HG02970 (cell line): ENCODE measurements around the gene PCNX3.

Experiments used
- ATAC-seq: cut with Tn5 transposase; IDR thresholded peaks from one replicate; pipeline ENCODE4 v1.9.1; 2021; ENCODE audit warnings: mild to moderate bottlenecking, moderate library complexity, moderate number of reproducible peaks; ENCODE audit not compliant: unreplicated experiment, low FRiP score

PCNX3 gene

DNA sequence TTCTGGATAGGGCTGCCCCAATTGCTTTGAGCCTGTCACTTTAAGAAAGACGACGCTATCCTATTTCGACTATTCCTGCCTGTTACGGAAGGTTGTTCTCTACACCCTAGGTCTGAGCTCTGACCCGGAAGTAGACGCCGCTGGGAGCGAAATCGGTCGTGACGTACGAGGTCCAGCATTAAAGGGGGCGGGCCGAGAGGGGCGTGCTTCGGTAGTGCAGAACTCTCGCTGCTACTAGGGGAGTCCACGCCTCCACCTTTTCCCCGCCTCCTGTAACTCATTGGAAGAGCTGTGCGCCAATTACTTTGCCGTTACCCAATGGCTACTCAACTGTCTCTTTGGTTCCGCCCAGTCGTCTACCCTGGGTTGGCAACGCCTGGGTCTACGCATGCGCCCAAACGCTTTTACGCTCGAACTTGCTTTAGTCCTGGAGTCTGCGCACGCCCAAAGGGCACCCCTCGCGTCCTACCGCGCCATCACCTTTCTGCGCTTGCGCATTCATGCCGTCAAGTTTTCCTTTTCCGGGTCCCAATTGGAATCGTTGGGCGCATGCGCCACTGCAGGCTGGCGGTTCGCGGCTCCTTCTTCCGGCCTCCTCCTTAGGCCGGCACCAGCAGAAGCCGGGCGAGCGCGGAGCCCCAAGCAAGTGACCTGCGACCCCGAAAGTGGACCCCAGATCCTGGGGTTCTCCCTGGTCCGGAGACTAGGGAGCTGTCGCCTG lies at the start of gene PCNX3:
TSS of gene PCNX3 (plus strand) at position 548 of the 721 bp plus-strand sequence. CDS start 536 bp downstream, outside the sequence.
- peak; percentile 82 for ATAC-seq

DNA sequence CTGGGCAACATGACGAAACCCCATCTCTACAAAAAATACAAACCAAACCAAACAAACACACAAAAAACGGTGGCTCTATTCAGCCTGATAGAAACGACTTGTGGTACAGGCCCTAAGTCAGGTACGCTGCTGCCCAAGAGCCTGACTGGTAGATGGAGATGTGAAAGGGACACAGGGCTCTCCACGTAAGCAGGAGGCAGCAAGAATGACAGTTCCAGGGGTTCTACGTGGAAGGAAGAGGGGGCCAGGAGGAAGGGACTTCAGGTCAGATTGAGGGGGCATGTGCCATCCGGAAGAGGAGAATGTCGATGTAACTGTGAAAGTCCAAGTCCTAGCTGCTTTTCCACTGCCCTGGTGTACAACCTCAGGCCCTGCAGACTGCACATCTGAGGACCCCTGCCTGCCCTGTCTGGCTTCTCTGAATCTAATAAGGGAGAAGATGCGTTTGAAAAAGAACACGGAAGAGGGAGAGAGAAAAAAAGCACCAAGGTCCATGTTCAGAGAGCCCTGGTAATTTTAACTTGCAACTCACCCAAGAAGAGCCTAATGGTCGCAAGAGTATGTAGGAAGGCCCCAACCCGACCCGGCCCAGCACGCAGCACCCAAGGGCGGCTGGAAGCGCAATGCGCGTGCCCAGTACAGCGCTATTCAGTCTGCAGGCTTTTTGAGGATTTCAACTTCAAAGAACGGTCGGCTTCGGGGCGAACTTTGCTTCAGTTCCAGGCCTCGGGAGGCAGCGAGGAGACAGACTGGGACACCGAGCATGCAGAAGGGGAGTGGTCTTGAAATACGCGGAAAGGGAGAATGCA lies 46.2 kb upstream of the PCNX3 start:
- no peak for ATAC-seq

DNA sequence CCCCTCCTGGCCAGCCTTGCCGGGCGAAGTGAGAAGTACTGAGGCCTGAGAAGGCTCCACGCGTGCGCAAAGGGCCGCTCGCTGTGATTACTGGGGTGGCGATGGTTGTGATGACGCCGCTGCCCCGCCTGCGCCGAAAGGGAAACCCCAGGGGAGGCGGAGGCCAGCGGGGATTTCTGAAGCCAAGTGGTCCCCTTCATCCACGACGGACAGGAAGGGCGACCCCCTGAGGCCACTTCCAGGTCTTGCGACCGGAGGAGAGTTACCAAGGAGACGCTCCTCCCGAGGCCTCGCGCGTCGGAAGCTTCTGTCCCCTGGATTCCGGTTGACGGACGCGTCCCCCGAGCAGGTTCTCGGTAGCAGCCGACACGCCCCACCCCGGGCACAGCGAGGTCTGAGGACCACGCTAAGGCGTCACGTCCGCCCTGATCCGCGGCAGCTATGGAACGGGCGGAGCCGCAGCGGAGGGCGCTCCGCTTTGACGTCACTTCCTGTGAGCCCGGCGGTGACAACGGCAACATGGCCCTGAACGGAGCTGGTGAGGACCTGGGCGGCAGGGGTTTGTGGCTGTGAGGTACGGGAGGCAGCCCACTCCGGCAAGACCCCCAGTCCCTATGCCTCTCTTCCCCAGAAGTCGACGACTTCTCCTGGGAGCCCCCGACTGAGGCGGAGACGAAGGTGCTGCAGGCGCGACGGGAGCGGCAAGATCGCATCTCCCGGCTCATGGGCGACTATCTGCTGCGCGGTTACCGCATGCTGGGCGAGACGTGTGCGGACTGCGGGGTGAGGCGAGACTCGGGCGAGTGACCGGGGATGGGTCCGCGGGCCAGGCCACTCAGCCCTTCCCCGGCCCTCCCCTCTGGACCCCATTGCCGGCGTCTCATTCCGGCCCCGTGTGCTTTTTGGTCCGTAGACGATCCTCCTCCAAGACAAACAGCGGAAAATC lies 45.3 kb upstream of the PCNX3 start, which contains the start of gene ZNRD2:
TSS of gene ZNRD2 (plus strand) at position 505 of the 946 bp plus-strand sequence. CDS start at position 520, 15 bp downstream.
- peak; percentile 59 for ATAC-seq

DNA sequence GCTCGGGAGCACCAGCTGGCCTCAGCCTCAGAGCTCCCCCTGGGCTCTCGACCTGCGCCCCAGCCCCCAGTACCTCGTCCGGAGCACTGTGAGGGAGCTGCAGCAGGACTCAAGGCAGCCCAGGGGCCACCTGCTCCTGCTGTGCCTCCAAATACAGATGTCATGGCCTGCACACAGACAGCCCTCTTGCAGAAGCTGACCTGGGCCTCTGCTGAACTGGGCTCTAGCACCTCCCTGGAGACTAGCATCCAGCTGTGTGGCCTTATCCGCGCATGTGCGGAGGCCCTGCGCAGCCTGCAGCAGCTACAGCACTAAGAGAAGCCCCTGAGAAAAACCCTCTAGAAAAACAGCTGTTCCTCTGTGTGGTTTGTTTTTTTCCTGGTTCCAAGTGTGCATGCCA lies 44.2 kb upstream of the PCNX3 start:
- ATAC-seq = no peak

DNA sequence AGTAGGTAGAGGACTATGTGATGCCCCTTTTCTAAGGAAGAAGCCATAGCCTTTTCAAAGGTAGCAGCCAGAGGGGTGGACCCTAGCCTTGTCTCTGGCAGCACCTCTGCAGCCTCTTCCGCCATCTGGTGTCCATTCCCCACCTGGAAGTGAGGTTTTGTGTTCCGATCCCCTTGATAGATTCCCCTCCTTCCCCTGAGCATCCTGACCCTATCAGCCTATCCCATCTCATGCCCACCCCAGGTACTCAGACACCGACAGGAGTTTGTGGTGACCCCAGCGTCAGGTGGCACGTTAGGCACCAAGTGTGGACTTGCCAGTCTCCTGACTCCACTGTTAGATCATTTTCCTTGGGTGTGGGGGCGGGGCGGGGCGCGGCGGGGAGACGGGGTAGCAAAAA lies 43.6 kb upstream of the PCNX3 start:
- ATAC-seq = no peak

DNA sequence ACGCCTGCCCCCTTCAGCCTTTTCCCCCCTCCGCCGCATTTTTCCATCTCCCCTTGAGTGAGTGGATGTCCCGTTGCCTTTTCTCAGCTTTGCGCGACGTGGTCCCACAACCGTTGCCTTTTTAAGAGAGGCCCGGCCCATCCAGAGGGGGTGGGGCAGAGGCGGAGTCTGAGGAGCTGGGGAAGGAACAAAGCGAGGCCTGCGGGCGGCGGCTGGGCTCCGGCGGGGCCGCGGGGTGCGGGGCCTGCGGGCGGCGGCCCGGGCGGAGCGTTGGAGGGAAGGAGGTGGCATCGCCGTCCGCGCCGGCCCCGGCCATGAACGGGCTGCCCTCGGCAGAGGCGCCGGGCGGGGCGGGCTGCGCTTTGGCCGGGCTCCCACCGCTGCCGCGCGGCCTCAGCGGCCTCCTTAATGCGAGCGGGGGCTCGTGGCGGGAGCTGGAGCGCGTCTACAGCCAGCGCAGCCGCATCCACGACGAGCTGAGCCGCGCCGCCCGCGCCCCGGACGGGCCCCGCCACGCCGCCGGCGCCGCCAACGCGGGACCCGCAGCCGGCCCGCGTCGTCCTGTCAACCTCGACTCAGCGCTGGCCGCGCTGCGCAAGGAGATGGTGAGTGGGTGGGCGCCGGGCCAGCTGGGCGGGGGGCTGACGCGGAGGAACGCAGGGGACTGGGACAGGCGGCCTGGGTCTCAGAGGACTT lies 43.1 kb upstream of the PCNX3 start, which contains the start of gene FAM89B:
TSS of gene FAM89B (plus strand) at position 183 of the 696 bp plus-strand sequence. CDS start at position 315, 132 bp downstream.
- no peak for ATAC-seq

DNA sequence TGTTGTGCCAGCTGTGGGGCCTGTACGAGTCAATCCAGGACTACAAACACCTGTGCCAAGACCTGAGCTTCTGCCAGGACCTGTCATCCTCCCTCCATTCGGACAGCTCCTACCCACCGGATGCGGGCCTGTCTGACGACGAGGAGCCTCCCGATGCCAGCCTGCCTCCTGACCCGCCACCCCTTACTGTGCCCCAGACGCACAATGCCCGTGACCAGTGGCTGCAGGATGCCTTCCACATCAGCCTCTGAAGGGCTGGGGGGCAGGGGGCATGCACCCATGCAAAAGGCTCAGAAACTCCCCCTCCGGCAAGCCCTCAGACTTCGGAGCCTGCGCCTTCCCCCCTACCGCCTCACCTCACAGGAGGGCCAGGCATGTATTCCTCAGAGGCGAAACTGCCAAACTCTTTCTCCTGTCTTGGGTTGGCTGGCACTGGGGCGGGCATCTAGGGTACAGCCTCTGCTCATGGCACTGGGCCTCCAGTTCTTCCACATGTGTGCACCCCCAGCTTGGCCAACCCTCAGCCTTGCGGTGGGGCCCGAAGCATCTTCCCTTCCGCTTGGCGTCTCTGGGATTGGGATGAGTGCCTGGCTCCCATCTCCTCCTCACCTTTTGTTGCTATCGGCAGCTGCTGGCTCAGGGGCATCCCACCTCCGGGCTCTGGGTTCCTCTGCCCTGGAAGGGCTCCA lies 42.0 kb upstream of the PCNX3 start:
- ATAC-seq = no peak

DNA sequence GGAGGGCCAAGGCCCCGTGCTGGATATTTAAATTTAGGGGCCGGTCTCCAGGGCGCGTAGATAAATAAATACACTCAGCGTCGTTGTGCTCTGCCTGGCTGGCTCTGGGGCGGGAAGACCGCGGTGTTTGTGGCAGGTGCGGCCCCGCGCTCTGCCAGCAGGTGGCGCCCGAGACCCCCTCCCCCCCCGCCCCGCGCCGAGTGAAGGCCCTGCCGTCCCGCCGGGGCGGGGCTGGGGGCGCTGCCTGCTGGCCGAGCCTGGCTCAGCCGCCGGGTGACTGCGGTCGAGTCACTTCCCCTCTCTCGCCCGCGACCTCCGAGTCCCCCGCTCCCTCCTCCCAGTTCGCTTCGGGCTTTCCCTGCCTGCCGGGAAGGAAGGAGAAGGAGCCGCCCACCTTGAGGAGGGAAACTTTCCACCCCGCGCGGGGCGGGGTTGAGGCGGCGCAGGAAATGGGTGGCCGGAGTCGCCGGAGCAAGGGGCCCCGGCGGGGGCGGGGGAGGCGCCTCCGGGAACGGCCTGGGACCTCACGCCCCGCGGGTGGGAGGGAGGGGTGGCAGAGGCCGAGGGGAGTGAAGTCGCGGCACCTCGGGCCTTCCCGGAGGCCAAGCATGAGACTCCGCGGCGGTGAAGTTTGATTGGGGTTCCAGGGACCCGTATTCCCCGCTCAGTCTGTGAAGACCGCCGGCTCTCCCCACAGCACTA lies 41.3 kb upstream of the PCNX3 start:
- peak; percentile 34 for ATAC-seq

DNA sequence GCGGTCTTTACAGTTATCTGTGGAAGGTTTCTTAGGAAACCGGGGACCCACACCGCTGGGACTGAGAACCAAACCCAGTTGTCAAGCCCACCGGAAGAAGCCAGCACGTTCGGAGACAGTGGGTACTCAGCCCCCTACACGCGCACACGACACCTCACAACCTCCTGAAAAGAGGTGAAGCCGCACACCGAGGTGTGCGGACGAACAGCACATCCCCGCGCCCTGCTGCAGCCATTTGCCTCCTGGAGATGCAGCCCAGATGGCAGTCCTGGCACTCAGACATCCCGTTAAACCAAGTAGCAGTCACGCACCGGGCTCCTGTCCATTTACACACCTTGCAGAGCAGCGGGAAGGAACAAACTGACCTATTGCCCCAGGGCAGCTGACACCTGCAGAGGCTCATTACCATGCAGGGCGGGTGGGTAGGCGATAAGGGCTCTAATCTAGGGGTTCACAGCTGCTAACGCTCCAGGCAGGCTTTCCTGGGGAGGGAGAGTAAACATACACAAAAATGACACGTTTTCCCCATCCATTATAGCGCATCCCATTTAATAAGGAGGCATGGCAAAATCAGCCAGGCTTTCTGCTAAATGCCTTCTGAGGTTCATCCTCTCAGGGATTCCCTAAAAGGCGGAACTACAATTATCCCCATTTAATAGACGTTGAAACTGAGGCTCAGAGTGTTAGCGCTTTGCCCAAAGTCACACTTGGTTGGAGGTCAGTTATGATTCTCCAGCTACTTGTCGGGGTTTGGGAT lies 40.6 kb upstream of the PCNX3 start:
- ATAC-seq = no peak

DNA sequence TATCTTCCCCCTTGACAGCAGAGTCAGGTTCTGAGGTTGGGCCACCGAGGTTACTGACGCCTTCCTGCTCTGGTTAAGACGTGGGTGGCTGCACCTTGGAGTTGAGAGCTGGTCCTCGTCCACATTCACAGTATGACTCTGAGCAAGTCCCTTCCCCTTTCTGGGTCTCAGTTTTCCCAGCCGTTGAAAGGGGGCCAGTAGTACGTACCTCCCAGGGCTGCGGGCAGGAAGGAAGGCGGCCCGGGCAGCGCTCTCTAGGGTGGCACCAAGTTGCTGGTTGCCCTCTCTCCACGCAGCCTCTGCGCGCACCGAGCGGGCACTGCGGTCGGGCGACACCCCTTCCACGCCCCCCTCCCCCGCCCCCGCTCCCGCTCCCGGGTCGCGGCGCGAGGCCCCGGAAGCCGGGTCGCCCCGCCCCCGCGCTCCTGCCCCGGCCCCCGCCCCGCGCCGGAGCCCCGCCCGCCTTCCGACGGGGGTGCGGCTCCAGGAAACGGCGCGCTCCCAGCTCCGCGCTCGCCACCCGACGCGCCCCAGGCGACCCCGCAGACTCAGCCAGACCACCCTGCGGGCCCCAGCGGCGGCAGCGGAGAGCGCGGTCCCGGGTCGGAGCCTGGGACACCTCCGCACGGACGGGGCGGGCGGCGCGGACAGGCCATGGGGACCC lies 39.9 kb upstream of the PCNX3 start, which contains the start of gene EHBP1L1:
TSS of gene EHBP1L1 (plus strand) at position 486 of the 664 bp plus-strand sequence. CDS start 250 bp downstream, outside the sequence.
- peak; percentile 30 for ATAC-seq

DNA sequence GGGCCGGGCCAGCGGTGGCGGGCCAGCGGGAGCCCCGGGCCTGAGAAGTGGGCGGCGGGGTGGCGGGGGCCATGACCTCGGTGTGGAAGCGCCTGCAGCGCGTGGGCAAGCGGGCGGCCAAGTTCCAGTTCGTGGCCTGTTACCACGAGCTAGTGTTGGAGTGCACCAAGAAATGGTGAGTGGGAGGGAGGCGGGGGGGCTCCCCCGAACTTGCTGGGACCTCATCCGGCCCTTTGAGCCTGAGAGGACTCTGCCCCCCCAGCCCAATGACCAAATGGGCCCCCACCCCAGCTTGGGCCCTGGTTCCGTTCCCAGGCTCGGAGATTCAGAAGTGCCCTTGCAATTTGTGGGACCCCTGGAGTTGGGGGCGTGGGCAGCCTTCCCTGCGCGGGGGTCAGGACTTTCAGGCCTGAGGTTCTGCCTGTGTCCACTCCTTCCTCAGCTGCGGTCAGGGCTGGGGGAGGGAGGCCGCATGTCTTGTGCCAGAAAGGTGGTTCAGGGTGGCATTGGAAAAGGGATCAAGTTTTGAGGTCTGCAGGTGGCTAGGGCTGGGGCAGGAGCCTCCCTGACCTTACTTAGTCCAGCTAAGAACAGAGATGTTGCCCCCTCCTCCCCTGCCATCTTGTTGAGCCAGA lies 39.2 kb upstream of the PCNX3 start:
- no peak for ATAC-seq

DNA sequence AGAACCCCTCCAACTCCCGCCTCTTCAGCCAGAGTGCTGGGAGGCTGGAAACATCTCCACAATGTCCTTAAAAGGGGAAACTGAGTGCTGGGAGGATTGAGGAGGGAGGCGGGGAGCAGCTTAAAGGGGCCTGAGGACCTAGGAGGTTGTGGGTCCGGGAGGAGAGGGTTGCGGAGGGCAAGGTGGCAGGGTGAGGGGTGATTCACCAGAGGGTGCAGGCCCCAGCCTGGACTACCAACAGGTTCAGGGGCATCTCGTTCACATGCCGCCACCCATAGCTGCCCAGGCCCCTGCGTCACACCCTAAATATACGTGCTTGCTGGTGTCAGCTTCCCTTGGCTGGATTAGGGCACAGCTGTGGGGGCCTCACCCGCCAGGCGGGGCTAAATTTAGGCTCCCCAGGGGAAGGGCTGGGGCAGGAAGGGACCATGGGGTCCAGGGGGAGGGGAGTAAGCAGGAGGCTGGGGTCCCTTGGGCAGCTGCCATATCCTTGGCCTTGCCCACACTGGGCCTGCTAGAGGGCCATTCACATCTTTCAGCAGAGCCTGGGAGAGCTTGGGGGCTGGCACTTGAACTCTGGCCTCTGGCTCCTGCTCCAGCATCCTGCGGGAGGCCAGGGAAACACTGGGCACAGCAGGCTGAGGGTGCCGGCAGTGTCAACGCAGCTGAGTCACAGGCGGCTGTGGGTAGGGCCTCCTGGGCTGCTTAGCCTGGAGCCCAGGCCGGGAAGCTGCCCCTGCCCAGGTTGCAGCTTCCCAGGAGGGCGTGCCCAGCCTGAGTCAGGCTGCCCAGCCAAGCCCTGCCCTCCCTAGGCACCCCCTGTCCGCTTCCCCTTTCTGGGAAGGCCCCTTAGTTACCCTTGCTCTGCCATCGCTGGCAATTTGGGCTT lies 38.5 kb upstream of the PCNX3 start:
- no peak for ATAC-seq

DNA sequence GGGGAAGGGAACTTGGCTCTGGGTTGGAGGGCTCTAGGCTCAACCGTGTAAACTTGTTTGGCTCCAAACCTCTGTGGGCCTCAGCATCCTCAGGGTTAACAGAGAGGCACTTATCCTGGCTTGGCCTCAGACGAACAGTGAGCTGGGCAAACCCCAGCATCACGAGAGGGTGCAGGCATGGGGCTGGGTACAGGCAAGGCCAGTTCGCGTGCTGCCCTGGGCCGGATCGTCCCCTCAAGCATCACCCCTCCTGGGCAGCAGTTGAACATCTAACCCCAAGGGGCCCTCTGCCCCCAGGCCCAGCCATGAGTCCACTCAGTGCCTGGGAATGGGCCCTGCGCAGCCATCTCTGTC lies 37.8 kb upstream of the PCNX3 start:
- ATAC-seq = no peak

DNA sequence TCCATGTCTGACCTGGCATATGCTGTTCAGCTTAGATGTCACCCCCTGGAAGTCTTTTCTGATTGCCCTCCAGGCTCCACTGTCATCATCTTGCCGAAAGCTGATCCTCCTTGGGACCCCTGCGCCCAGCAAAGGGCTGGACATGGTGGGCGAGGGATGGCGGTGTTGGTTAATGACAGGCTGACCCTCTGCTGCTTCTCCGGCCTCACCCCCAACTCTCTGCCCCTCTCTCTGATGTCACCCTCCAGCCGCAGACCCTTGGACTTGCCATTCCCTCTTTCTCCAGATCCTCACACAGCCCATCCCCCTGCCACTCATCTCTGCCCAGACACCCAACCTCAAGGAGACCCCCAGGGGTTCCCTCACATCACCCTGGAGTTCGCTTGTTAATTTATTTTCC lies 37.4 kb upstream of the PCNX3 start:
- ATAC-seq = no peak

DNA sequence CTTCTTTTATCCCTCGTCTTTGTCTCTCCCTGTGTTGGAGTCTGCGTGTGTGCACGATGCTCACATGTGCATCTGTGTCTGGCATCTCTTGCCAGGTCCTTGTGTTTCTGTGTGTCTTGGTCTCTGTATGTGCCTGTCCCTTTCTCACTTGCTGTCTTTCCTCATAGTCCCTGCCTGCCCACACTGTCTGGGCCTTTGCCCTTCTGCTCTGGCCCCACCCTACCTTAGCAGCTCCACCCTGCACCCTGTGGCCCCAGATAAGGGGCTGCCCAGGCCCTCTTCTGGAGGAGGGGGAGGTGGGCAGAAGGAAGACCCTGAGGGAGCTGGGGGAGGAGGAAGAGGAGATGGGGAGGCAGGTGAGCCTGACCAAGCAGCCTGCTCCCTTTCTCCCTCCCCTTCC lies 36.9 kb upstream of the PCNX3 start:
- no peak for ATAC-seq

DNA sequence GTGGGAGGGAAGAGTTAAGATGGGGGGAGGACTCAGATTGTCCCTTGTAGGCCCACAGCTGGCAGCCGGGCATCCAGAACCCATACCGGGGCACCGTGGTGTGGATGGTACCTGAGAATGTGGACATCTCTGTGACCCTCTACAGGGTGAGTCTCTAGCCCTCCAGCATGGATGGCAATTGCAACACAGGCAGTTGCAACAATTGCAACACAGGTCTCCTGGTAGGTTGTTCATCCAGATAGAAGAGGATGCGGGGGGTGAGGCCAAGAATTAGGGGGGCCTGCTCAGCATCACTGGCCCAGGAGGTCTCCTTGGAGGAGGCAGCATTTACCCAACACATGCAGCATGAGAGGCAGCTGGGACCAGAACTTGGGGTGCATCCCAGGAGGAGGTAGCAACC lies 36.3 kb upstream of the PCNX3 start:
- no peak for ATAC-seq
